ENCODE results near the gene LPP. TPM values are rescaled to one million over a fixed set of nuclear protein-coding genes. Genes with fewer than 3 reads are reported as not detected.

Gene LPP
- total and polyA plus RNA-seq, 2 of the 13 experiments (the other 11 are each of a cell fraction or from before 2014, with no cell fraction given): 19.2 to 29.9 TPM

DNA sequence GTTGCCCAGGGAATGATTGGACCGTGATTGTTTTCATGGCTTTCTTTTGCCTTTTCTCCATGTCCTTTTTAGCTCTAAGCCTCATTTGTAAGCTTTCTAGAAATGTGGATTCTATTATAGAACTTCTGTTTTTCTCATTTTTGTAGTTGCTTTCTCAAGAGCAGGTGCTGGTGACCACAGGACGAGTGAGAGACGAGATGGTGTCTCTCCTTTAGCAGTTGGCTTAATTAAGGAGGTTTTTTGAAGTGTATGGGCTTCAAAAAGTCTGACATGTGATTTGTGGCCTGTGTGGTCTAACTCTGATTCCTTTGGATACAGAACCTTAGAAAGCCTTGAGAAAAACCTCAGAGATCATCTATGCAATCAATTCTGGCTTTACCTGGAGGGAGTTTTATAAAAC lies 292.8 kb downstream of the LPP start (continued):
- TF ChIP-seq, protein P1, sequence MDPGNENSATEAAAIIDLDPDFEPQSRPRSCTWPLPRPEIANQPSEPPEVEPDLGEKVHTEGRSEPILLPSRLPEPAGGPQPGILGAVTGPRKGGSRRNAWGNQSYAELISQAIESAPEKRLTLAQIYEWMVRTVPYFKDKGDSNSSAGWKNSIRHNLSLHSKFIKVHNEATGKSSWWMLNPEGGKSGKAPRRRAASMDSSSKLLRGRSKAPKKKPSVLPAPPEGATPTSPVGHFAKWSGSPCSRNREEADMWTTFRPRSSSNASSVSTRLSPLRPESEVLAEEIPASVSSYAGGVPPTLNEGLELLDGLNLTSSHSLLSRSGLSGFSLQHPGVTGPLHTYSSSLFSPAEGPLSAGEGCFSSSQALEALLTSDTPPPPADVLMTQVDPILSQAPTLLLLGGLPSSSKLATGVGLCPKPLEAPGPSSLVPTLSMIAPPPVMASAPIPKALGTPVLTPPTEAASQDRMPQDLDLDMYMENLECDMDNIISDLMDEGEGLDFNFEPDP (CRISPR knock-in tag; conservative IDR thresholded peaks at IDR 0.05): no peak
- no peak for TF ChIP-seq ZNF577 (CRISPR knock-in tag; IDR thresholded peaks at IDR 0.05; ENCODE audit: borderline replicate concordance, low read depth)
- no peak for TF ChIP-seq MXI1 (IDR thresholded peaks at IDR 0.05; ENCODE audit: borderline replicate concordance, low read depth, low read length)
- no peak for TF ChIP-seq CHCHD3 (CRISPR knock-in tag; IDR thresholded peaks at IDR 0.05)
- TF ChIP-seq FOSL2 (CRISPR knock-in tag; IDR thresholded peaks at IDR 0.05): no peak
- TF ChIP-seq, protein P2, sequence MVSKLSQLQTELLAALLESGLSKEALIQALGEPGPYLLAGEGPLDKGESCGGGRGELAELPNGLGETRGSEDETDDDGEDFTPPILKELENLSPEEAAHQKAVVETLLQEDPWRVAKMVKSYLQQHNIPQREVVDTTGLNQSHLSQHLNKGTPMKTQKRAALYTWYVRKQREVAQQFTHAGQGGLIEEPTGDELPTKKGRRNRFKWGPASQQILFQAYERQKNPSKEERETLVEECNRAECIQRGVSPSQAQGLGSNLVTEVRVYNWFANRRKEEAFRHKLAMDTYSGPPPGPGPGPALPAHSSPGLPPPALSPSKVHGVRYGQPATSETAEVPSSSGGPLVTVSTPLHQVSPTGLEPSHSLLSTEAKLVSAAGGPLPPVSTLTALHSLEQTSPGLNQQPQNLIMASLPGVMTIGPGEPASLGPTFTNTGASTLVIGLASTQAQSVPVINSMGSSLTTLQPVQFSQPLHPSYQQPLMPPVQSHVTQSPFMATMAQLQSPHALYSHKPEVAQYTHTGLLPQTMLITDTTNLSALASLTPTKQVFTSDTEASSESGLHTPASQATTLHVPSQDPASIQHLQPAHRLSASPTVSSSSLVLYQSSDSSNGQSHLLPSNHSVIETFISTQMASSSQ (IDR thresholded peaks at IDR 0.05; ENCODE audit: low read depth): no peak
- TF ChIP-seq, protein P2 (CRISPR knock-in tag; IDR thresholded peaks at IDR 0.05; ENCODE audit: borderline replicate concordance): no peak

DNA sequence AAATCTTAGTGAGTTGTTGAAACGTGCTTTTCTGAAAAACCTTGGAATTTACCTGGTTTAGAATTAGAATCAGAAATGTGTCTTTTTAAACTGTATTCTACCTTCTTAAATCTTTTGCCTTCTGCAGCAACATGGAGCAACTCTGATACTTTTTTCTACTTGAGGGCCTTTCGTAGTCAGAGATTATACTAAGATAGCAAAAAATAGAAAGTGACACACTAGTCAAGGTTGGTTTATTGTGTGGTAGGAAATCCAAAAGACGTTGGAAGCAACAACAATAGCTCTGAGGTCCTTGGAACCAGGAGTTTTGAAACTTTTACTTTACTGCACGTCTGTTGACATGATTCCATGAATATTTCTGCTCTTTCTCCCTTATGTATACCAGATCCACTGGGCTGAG lies 294.9 kb downstream of the LPP start:
- Histone ChIP-seq H3K4me1 (ENCODE audit: insufficient read depth, low read length) (no peaks in the 10 kb centered on the region), H3K4me3 (replicated peaks in 1 of 3; ENCODE audit: insufficient read depth in 1 of 3, low read depth in 2 of 3, low read length in 3 of 3) (no peak overlapping the region), H3K79me2 (ENCODE audit: insufficient read depth, low read length) (no peaks in the 10 kb centered on the region), H3K27ac (ENCODE audit: extremely low read length, insufficient read depth, low read length) (no peak overlapping the region), H2AFZ (ENCODE audit: low read length) (no peak overlapping the region), H3K27me3 (ENCODE audit: control insufficient read depth in 1 of 2, insufficient read depth in 2 of 2, low read length in 2 of 2) (no peaks in the 10 kb centered on the region), H3K9ac (ENCODE audit: insufficient read depth, low read depth, low read length) (no peak overlapping the region), H3K36me3 (replicated peaks in 1 of 2; ENCODE audit: control insufficient read depth in 1 of 2, insufficient read depth in 2 of 2, low read length in 2 of 2) (peaks cover 0 to 2% of the 10 kb centered on the region in 2 experiments; a peak in 1 of 5 replicates), H3K4me2 (ENCODE audit: low read depth, low read length) (no peak overlapping the region), H3K9me3 (ENCODE audit: low read length) (no peaks in the 10 kb centered on the region), H4K20me1 (ENCODE audit: insufficient read depth, low read length) (no peaks in the 10 kb centered on the region)
- FAIRE-seq (no peak), DNase-seq (ENCODE audit: low spot score) (no peak), ATAC-seq (no peak)
- no TSS peak for BruUV-seq (replicated peaks)
- intact Hi-C loops (cut with micrococcal nuclease; ENCODE audit: unreplicated experiment) (no loop called here), in situ Hi-C loops (cut with HindIII; ENCODE audit: extremely low pct_ligation_motif_present, low pct_unique_long_range_greater_than_20kb) (no loop called here)
- WGBS (ENCODE audit: low lambda C conversion rate): 98% methylated on average over 4 of the region's 4 CpGs
- ChIA-PET POLR2A (no interaction called here), CTCF (ENCODE audit: low intra/inter-chr PET ratio, low total read pairs) (no interaction called here)
- TF ChIP-seq SAP130 (CRISPR knock-in tag; IDR thresholded peaks at IDR 0.05; ENCODE audit: low read depth): no peak
- TF ChIP-seq ATF7 (IDR thresholded peaks at IDR 0.05): no peak
- TF ChIP-seq ATF7 (CRISPR knock-in tag; IDR thresholded peaks at IDR 0.05): no peak
- no peak for TF ChIP-seq GLI4 (CRISPR knock-in tag; IDR thresholded peaks at IDR 0.05; ENCODE audit: borderline replicate concordance)
- no peak for TF ChIP-seq CEBPG (CRISPR knock-in tag; IDR thresholded peaks at IDR 0.05)
- no peak for TF ChIP-seq ZSCAN9 (CRISPR knock-in tag; IDR thresholded peaks at IDR 0.05; ENCODE audit: borderline replicate concordance)
- TF ChIP-seq, protein P3, sequence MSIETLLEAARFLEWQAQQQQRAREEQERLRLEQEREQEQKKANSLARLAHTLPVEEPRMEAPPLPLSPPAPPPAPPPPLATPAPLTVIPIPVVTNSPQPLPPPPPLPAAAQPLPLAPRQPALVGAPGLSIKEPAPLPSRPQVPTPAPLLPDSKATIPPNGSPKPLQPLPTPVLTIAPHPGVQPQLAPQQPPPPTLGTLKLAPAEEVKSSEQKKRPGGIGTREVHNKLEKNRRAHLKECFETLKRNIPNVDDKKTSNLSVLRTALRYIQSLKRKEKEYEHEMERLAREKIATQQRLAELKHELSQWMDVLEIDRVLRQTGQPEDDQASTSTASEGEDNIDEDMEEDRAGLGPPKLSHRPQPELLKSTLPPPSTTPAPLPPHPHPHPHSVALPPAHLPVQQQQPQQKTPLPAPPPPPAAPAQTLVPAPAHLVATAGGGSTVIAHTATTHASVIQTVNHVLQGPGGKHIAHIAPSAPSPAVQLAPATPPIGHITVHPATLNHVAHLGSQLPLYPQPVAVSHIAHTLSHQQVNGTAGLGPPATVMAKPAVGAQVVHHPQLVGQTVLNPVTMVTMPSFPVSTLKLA (IDR thresholded peaks at IDR 0.05): no peak
- TF ChIP-seq, protein P4, sequence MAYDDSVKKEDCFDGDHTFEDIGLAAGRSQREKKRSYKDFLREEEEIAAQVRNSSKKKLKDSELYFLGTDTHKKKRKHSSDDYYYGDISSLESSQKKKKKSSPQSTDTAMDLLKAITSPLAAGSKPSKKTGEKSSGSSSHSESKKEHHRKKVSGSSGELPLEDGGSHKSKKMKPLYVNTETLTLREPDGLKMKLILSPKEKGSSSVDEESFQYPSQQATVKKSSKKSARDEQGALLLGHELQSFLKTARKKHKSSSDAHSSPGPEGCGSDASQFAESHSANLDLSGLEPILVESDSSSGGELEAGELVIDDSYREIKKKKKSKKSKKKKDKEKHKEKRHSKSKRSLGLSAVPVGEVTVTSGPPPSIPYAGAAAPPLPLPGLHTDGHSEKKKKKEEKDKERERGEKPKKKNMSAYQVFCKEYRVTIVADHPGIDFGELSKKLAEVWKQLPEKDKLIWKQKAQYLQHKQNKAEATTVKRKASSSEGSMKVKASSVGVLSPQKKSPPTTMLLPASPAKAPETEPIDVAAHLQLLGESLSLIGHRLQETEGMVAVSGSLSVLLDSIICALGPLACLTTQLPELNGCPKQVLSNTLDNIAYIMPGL (CRISPR knock-in tag; IDR thresholded peaks at IDR 0.05; ENCODE audit: borderline replicate concordance in 1 of 2, low read depth in 1 of 2): no peak
- no peak for TF ChIP-seq PHF20 (CRISPR knock-in tag; IDR thresholded peaks at IDR 0.05)
